GM21717 (cell line): Measurements from ENCODE around the gene CAB39.
A peak's percentile ranks its signal among the peaks of the same experiment; 100 is the strongest.
"Not testable (repeated sequence)": the region's sequence is repeated elsewhere in the genome, so short reads cannot be mapped to it uniquely, and the experiment has no call there.

Experiments used
- ATAC-seq: cut with Tn5 transposase; IDR thresholded peaks from one replicate; pipeline ENCODE4 v1.9.1; 2021; ENCODE audit warnings: mild to moderate bottlenecking, moderate library complexity; ENCODE audit not compliant: unreplicated experiment

The CAB39 gene

GRCh38 chr2:230713331-230714135 lies 891 bp downstream of the CAB39 start:
- ATAC-seq, result peak; percentile 26

- no peak for ATAC-seq
Measured at GRCh38 chr2:230714136-230714480, 1.5 kb downstream of the CAB39 start.

DNA sequence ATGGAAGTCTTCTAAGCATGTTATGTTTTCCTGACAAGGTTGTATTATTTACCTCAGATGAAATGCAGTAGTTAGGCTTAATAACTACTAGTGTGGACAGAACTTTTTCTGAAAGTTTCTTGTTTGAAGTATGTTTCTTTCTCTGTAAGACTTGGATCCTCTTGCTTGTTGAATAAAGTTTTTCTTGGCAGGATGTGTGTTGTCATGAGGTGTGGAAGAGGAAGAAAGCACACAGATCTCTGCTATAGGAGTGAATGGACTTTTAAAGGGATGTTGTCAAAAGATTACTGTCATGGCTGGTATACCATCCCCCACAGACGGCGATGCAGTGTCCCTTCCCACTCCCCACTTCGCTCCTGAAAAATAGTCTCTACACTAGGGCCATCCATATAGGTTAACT lies 2.6 kb downstream of the CAB39 start:
- no peak for ATAC-seq

DNA sequence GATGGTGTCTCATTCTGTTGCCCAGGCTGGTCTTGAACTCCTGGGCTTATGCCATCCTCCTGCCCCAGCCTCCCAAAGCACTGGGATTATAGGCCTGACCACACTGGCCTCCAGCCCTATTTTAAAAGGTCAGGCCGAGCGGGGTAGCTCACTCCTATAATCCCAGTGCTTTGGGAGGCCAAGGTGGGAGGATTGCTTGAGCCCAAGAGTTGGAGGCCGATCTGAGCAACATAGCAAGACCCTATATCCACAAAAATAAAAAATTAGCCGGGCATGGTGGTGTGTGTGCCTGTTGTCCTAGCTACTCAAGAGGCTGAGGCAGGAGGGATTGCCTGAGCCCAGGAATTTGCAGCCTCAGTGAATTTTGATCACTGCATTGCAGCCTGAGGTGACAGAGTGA lies 3.9 kb downstream of the CAB39 start:
- no peak for ATAC-seq

DNA sequence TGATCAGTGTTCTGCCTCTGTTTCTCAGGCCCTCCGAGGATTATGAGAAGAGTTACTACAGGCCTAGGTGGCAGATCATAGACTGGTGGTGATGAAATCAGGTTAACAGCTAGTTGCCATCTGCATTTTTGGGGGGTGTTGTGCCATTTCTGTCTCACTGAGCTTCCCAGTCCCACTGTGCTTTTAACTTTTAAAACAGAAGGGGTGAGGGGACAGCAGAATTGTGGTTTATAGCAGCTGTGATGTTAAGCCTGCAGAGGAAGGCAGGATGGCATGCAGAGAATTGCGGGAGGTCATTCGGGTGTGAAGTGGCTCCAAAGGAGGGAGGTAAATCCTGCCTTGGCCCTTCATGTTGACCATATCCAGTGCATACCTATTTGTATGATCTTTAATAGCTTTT lies 5.0 kb downstream of the CAB39 start:
- ATAC-seq, result no peak

- no peak for ATAC-seq
Measured at GRCh38 chr2:230719340-230719739, 6.7 kb downstream of the CAB39 start.

DNA sequence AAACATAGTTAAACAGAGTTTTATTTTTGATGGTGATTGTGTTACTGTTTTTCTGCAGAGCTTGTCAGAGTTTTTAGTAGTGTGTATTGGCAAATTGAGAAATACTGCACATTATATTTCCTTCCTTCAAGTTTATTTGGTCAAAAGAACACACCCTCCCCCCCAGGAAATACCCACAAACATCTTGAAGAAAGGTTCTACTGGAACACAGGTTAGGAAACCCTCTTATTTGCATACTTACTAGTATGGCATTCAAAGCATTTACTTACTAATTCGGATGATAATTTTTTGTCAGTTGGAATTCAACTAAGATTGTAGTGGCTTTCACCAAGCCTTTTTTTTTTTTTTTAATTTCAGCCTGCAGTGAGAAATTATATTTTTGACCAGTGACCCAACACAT lies 9.1 kb downstream of the CAB39 start:
- peak; percentile 76 for ATAC-seq

GRCh38 chr2:230722207-230722885 lies 9.7 kb downstream of the CAB39 start:
- no peak for ATAC-seq

GRCh38 chr2:230723363-230723762 lies 10.7 kb downstream of the CAB39 start:
- ATAC-seq, result no peak

- ATAC-seq, result not testable (repeated sequence)
Measured at GRCh38 chr2:230724957-230725356, 12.3 kb downstream of the CAB39 start.

GRCh38 chr2:230731512-230731911 lies 18.9 kb downstream of the CAB39 start:
- ATAC-seq, result no peak

- ATAC-seq, result no peak
Measured at GRCh38 chr2:230732914-230733401, 20.3 kb downstream of the CAB39 start.

DNA sequence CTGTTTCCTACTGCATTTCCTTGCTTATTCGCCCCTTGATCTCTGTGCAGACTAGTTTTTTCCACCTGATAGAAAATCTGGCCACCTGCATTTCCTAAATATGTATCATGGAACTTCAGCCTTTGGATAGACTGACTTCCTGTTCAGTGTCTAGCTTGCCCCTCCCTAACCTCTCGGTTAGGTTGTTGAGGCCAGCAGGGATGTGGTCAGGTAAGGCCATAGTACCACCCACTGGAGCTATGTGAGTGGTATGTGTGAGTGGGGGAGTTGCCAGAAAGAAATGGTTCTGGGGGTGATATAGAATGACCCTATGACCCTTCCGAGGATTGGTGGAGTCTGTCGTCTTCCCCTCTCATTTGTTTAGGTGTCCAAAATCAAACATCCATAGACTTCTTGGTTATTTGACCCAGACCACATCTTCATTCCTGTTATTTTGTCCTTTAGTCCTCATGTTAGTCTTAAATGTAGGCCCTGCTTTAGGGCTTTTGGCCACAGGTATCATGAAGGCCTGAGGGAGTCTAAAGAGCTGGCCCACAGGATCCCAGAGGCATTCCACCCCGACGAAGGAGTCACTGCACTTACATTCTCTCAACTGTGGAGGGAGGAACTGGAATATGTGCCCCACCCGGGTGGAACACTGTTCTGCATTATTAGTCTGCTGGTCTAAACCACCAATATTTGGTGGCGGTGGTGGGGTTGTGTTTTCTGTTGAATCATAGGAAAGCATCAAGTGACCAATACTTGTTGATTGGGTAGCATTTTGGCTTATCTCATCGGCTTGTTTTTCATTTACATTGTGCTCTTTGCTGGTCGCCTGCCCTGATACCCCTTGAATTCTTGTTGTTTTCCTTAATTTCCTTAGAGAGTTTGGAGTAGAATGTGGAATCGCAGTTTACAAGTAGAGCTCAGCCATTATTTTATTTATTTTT lies 21.9 kb downstream of the CAB39 start:
- no peak for ATAC-seq

- no peak for ATAC-seq
Measured at GRCh38 chr2:230735884-230736283, 23.2 kb downstream of the CAB39 start.

DNA sequence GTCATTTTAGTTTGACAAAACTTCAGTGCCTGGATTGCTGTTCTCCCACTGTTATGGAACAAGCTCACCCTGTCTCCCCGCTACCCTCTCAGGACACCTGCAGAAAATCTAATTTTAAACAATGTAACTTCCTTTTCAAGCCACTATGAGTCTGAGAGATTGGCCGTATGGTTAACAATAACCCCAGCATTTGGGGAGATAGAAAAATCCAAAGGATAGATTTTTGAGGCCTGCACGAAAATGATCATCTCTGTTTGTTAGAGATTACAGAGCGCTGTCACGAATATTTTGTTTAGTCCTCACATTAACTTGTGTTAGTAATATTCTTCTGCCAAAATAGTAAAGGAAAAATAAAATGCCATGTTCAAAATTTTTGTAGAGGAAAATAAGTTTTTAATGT lies 24.7 kb downstream of the CAB39 start:
- no peak for ATAC-seq

- no peak for ATAC-seq
Measured at GRCh38 chr2:230737791-230738226, 25.2 kb downstream of the CAB39 start.

- ATAC-seq, result no peak
Measured at GRCh38 chr2:230738391-230738811, 25.8 kb downstream of the CAB39 start.

DNA sequence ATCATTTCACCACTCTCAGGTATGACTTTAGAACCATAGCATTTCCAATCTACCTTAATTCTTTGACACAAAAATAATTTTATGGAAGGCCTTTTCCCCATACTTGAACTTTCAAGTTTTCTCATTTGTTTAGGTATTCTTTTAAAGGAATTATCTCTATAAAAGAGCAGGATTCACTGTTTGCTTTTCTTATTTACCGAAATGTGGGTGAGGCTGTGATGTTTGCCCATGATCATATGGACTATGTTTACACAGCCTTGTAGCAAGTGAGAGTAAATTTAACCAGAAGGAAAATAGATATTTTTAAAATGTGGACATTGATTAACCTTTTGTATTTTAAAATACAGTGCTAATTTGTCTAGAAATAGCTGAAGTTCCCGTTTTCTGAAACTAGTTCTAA lies 26.3 kb downstream of the CAB39 start:
- no peak for ATAC-seq

DNA sequence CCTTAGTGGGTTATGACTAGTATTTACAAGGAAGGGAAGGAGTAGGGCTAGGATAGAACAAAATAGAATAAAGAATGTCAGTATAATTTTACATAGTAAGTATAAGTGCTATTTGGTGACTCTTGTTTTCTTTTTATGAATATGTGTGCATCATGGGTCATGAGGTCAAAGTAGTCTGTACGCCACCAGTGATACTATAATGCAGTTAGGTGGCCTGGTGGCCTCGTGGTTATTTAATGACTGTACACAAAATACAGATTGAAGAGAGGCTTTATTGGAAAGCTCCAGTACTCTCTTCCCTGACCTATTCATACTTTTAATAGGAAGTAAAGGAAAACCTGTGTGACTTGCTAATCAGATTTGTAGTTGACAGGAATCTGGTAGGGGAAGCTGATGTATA lies 27.3 kb downstream of the CAB39 start:
- ATAC-seq, result no peak

DNA sequence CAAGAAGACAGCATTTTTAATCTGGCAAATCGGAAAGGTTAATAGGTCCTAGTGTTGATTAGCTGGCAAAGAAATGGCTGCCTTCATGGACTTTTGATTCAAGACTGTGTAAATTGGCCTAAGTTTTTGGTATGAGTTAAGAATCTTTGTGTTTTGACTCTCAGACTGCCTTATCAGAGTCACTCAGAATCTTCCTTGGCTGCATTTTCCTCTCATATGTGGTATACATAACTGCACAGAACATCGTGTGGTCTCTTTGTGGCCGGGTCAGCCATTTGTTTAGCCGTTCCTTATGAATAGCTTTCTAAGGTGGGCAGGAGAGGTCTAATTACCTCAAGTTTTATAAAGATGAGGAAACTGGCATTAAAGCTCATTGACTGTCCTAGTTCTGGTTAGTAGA lies 30.1 kb downstream of the CAB39 start:
- ATAC-seq, result no peak

- ATAC-seq, result no peak
Measured at GRCh38 chr2:230746213-230746612, 33.6 kb downstream of the CAB39 start.
